ENCODE results near the gene LMO7.

LMO7 gene

DNA sequence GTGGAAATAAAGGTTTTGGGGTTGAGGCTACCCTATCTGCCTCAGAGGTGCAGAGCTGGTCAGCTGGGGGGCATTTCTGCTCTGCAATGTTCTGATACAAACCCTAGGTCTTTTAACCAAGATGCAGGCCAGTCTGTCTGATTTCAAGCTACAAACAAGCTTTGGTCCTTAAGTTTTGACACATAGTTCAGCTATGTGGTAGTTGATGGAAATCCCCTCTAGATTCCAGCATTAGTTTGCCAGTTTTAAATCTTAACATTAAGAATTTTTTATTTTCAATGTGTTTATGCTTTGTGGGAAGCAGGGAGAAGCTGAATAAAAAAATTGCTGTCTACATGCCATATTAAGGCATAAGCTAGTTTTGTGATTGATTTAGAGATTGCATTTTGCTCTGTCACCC is 225.7 kb downstream of the LMO7 start:
- no peak for DNase-seq

DNA sequence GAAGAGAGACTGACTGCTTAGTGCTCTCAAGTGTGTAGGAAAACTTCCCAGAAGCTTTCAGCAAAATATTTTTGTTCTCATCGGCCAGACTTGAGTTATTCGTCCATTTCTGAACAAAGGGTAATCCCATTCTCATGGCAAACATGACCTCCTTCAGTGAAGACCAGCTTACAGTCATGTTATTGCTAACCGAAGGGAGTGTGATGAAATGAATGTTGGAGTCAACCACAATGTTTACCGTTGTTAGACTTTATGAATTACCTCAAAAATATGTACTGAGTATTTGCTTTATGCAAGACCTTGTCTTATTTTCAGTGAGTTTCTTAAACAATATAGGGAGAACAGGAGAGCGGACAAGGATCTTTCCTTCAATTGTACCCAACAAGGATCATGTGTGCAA is 228.6 kb downstream of the LMO7 start:
- no peak for DNase-seq

DNA sequence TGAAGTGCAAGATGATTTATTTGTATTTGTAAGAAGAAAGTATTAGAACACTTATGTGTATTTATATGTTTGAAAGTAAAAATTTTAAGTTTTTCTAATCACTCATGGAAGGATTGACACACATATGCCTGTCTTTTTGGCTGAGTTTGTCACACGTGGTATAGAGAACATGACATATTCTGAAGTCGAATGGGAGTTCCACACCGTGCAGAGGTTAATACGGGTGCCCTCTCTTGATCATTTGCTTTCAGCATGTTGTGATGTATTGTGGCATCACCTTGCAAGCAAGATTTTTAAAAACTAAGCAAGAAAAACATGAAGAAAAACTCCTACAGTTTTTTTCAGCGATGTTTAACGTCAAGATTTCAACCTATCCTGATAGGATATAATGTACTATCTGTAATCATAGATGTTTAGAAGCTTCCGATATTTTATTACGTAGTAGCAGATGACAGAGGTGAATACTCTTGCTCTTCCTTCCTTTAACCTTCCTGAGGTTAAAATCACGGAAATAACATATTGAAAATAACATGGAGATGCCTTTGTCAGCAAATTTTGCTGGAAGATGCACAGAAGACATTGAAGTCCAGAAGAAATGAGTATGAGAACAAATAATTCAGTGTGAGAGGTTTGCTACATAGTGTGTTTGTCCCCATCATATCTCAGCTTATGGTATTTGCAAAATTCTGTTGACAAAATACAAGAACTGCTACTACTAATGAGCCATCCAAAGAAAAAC is 231.4 kb downstream of the LMO7 start:
- no peak for DNase-seq

DNA sequence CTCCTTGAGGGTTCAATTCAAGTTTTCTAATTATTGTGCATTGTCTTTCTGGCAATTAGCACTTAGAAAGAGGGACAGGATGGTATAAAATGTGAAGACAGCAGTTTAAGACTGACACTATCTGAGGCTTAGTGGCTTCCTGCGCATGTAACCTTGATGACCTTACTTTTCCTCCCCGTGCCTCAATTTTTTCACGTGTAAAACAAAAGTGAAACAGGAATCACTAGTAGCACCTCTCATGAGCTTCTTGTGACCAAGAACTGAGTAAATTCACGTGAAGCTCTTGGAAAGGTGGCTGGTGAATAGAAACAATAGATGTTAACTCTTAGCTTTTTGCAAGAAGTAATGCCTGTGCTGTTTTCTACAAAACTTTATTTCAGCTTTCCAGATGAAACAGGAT is 233.9 kb downstream of the LMO7 start:
- no peak for DNase-seq

DNA sequence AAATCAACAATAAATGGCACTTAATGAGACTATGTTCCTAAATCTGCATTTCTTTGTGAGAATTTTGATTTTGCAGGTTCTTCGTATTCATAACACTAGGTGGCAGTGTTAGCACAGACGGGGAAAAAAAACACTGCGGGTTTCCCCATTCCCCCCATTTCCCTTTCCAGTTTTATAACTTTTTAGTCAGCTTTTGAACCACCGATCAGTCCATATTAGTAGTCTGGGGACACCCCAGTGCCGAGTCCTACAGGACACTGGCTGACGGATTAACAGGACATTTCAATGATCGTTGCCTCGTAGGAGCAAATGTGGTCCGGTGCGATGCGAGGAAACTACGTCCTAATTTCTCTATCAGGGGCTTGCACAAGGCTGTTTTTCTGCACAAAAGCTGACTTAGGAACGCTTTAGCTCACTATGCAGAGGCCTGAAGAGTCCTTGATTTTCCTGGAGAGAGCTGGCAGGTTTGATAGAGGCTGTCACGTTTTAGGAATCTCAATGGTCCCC is 234.3 kb downstream of the LMO7 start:
- DNase-seq: peak; percentile 65

DNA sequence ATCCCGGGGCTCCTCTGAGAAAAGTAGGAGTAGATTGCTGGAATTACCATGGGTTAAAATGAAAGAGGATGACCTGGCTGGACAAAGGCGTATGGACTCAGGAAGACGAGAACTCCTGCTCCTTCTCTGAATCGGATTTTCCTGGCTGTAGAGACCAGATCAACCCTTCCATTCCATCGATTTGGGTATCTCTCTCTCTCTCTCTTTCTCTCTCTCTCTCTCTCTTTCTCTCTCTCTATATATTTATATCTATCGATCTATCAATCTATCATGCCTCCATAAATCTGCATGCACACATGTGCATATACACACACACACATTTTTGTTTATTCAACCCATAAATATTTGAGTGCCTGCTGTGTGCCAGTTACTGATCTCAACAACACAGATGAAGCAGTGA is 234.9 kb downstream of the LMO7 start:
- no peak for DNase-seq

DNA sequence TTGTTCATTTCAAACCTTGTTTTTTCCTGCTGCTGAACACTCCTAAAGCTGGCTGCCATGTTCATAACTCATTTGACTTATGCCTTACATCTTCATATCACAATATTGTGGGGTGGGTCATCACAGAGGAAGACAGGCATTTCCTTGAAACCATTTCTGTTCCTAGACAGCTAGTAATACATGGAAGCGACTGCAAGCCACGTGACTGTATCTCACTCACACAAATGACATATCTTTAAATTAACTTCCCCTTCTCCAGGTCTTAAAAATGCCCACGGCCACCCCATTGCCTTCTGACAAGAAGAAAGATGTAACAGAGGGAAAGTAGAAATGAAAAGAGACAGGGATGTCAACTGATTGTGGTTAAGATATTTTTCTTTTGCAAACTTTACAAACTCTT is 236.8 kb downstream of the LMO7 start:
- no peak for DNase-seq

DNA sequence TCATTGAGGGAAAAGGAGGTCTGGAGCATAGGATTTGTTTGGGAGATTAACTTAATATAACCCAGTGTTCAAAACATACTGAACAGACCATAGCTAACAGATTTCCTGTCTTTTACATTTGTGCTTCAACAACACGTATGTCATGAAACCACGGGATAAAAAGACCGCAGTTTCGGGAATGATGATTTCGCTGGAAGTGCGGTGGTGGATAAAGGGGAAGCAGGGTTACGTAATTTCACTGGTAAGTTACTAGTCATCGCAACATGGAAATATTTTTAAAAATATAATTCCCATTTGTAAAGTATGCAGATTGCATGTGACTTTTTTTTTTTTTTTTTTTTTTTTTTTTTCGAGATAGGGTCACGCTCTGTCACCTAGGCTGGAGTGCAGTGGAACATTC is 237.4 kb downstream of the LMO7 start:
- DNase-seq: no peak

DNA sequence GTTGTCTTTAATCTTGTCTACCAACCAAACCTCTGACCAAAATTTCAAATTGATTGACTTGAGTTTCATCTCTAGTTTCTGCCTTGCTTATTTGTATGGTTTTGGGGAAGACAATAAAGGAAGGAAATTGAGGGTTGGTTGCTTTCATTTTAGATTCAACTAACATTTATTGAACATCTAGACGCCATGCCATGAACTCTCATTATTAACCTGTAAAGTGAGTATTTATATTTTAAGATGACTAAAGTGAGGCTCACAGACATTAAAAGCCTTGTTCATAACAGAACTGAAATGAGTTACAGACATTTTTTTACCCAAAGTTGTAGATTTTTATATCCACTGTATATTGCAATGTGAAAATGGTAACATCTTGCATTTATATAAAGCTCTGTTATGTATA is 239.3 kb downstream of the LMO7 start:
- no peak for DNase-seq

DNA sequence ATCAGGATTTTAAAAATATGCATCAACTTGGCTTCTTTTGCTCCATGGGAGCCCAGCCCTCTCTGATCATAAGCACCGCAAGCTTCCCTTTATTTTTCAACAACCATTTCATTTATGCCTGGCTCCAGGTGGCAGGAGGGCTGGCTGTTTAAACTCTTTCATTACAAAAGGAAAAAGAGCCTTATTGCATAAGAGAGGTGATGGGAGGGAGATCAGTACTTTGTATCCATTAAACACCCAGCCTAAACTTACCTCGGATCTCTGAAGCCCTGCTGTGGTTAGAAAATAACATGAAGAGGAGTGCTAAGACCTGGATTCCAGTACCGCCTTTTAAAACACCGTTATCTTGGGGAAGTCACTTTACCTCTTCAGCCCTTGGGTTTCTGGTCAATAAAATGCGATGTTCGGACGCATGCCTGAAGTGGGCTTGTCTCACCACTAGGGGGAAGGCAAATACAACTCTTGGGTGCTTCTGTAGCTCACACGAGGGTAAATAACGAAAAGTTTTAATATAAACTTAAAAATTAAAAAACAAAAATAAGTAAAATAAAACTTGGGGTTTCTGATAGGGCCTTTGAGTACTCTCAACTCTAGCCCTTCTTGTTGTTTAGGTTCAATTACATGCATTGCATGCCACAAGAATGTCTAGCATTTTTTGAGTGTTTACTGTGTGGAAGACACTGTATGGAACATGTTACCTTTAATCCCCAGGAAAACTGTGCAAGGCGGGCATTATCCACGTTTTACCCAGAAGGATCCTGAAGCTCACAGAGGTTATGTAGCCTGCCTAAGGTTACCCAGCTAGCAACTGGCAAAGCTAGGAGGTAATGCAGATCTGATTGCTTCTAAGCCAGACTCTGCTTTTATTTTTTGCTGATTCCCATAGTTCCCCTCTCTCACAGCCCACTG is 240.3 kb downstream of the LMO7 start:
- peak; percentile 72 for DNase-seq

DNA sequence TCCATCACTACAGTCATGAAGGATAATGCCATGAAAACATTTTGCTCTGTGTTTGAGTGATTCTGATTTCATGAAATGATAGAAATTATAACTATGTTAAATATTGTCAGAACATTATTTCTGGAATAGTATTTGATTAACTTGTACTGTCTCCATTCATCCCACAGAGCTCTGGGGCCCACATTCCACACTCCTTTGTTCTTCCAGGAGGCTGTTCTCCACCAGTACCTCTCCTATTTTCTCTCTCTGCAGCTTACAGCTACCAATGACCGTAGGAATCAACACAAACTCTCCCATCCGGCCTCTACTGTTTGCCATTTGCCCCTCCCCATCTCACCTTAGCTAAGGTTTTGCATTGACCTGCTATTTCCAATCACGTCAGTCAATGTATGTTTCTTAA is 240.9 kb downstream of the LMO7 start:
- DNase-seq: no peak

DNA sequence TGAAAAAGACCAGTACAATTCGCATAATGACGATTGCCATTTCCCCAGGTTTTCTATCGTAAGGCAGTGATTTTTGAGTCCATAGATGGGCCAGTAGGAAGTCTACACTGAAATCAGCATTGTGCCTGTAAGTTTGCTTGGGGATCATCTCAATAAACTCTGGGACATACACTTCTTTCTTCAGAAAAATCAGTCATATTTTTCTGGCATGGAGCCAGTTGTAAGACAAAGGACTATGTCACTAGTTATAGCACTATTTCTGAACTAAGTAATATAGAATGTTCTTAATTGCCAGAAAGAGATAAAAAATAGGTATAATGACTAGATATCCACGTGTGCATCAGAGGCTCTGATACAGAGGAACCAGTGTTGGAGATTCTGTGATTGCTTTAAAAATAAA is 243.5 kb downstream of the LMO7 start:
- no peak for DNase-seq

DNA sequence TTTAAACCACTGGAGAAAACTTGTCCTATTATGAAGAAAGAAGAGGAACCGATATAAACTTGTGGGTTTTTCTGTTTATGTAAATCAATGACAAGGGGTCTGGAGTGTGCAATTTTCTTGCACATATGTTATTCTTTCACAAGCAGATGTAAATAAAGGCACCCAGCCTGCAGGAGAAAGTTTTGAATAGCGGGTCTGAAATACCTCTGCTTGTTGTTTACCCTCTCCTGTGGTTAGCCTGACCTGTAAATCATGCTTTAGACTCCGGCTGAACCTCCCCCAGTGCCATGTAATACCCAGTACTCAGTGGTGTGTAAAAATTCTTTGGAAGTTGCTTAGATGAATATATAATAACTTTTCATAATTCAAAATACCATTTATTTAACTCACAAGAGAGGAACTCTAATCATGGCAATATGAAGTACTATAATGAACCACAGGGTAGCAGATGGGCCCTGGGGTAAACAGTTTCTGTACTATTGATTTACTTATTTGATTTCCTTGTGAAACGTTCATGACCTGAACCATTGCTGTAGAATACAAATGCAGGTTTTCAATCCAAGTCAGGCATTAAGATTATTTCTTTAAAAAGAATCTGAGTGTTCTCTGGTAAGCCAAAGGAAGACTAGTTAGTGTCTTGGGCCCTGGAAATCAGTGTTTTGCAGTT is 245.1 kb downstream of the LMO7 start:
- no peak for DNase-seq

DNA sequence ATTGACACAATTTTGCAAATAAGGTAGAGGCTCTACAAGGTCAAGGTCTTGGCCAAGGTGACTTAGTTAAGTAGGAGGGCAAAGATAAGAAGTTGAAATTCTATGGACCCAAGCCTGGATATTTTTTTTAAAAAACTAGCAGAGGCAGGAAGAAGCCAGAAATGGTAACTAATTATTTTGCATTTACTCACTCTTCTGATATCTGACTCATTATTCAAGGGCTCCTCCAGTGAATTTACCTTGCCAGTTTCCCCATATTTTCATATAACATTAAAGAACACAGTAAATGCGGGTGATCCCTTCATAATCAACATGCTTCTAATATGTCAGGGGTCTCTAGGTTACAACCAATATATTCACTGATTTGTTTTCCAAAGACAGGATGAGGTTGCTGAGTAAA is 246.1 kb downstream of the LMO7 start:
- DNase-seq: no peak

DNA sequence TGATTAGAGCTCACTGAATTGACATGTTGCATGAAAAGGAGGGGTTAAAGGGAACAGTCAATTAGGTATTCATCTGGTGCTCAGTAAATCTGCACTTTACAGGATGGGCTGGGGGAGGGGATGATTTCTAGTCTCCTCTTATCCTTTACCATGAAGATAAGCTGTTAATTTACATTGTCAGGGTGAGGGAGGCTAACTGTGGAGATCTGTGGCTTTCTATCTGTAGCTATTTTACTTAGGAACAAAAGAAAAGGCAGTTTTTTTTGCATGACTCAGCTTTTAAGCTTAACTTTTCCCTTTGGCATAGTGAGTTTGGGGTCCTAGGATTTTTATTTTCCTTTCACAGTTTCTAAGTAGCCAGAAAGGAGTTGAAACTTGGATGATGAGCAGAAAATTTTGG is 253.3 kb downstream of the LMO7 start:
- no peak for DNase-seq

DNA sequence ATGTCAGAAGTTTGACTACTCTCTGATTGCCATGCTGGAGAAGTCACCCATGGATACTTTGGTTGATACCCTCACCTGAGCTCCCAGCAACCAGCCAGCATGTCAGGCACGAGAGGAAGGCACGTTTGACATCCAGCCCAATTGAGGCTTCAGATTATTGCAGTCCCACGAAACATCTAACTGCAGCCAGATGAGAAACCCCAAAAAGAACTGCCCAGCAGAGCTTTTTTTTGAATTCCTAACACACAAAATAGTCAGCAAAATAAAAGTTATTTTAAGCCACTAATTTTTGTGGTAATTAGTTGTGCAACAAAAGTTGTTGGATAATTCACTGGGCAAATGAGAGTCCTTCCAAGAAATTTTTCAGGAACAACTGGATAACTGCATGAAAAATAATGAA is 259.0 kb downstream of the LMO7 start:
- DNase-seq: no peak

DNA sequence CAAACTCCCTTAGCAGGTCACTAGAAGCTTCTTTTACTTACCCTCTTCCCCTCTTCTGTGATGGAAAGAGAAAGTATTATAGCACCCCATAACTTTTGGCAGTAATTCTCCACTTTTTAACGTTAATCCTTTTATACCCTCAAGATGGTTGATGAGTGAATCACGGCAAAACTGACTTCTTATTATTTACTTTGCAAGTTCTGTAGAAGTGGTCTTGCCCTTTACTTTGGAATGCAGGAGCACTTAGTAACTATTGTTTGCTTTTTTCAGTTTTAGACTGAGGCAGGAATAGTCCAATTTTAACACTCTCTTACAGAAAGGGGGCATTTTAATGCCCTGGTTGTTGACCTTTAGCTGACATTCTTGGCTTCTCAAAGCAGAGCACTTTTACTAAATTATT is 260.1 kb downstream of the LMO7 start:
- DNase-seq: no peak

DNA sequence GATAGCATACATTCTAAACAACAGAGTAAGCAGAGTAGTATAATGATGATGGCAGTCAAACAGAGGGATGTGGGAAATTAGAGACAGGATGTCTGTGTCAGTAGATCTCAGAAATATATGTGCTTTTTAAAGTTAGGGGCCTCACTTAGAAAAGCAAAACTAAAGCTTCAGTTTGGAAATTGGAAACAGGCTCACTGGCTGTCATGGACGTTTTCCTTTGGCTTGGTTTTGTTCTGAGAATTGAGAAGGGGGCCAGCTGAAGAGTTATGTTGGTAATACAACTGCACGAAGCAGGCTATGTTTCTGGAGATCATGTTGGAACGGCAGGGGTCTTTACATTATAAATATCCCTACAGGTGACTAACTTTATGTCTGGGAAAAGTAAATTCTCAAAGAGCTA is 261.3 kb downstream of the LMO7 start:
- no peak for DNase-seq

DNA sequence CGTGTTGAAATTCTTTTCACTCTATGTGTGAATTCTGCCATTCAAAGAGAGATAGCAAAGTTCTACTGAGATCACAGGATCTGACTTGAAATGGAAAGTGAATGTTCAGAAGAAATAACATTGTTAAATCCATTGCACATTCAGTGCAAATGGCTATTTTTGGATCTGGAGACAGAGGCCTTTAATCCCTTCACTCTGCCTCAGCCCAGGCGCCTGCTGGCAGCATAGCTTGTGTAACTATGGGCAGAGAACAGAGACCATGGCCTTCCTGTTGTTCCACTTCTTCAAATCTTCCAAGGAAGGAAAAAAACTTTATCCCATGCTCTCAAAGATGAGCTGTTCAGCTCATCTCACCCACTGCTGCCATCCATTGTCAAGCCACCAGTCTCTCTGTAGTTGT is 265.4 kb downstream of the LMO7 start:
- DNase-seq: no peak

DNA sequence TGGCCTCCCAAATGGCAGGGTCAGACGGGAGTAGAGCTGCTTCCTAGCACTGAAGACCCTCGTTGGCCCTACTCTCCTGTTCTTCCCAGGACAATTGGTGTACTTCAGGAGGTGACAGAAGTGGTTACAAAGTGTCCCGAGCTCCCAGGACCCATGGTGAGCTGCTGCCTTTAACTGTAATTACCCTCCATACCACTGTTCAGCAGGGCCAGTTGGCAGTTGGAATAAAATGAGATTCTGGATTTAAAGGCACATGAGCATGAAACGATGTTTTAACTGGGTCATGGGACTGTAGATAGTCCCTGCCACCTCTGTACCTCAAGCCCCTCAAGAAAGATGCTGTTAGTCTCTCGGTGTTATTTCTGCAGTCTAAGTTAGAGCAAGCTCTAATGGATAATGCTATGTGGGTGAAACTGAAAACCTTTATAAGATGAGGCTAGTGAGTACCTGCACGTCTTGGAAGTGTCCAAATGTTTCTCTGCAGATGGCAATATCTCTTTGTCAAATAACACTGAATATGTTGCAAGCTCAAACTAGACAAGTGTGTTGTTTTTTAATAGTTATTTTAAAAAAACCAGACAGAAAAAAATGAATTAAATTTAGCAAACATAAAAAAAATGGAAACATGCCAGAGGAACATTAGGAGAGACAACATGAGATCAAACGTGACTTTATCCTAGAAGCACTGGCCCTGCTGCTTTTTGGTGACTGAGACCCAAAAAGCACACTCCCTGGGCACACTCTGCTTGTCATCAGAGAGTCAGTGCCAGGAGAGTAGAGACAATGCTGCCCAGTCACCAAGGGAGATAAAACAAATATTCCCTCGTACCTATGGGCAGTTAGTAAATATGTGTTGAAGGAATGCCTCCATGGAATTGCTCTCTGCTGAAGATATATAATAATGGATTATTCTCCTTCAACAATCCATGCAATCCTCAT is 266.3 kb downstream of the LMO7 start:
- DNase-seq: no peak

DNA sequence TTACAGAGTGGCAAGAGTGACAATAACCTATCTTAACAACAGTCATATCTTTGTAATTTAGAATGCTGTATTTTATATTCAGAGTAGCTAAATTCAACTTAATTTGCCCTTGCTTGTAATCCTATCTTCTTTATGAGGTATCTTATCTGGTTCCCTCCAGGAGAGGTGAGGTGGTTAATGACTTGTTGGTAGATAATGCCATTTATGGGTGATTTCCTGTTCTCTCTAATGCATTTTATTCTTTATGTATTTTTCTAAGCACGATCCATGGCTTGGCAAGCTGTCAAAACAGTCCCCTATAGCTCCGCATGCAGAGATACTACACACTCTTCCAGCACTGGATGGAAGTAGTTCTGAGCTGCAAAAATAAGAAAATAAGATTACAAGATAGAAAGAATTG is 267.9 kb downstream of the LMO7 start:
- no peak for DNase-seq

DNA sequence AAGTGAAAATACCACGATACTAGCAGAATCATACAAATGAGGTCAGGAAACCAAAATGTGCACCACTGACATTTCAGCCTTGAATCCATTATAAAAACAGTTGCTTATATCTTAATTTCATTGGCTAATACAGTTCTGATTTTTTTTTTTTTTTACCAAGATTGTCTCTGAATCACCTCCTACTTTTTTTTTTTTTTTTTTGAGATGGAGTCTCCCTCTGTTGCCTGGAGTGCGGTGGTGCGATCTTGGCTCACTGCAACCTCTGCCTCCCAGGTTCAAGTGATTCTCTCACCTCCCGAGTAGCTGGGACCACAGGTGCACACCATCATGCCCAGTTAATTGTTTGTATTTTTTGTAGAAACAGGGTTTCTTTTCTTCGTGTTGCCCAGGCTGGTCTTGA is 270.2 kb downstream of the LMO7 start:
- no peak for DNase-seq

DNA sequence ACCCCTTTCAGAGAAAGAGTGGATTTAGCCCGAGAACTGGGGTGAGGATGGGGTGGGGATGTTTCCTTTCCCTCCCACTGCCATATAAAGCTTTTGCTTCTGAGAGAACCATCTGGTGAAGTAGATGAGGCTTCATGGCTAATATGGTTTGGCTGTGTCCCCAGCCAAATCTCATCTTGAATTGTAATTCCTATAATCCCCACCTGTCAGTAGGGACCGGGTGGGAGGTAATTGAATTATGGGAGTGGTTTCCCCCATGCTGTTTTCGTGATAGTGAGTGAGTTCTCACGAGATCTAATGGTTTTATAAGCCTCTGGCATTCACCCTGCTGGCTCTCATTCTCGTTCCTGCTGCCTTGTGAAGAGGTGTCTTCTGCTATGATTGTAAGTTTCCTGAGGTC is 270.9 kb downstream of the LMO7 start:
- DNase-seq: no peak
